Stimulated activated CD4-positive, alpha-beta T cell treated with anti-CD3 and anti-CD28 coated beads, Interleukin-15, amount 100 ng/mL, for 1 hour (primary cell): Measurements from ENCODE around the gene IFT20.
A peak's percentile ranks its signal among the peaks of the same experiment; 100 is the strongest.

ENCODE experiments used
- DNase-seq, 2 donors: peaks; one replicate each; pipeline ENCODE4 v3.0.0-alpha.2; 2020; ENCODE audit warnings: low read depth in 1 of 2, low spot score in 1 of 2

The IFT20 gene, protein sequence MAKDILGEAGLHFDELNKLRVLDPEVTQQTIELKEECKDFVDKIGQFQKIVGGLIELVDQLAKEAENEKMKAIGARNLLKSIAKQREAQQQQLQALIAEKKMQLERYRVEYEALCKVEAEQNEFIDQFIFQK

GRCh38 chr17:28335201-28335958, at the start of gene IFT20, which contains the start of gene TNFAIP1:
TSS of gene IFT20 (minus strand) at chr17:28335472. CDS start at chr17:28331985, 3,487 bp downstream.
TSS of gene TNFAIP1 (plus strand) at chr17:28335761. CDS start at chr17:28339522, 3,761 bp downstream.
- peak; percentile 88 to 94 for DNase-seq

- no peak for DNase-seq
These were observed 49.7 kb upstream of the IFT20 start for GRCh38 chr17:28385037-28385400.

GRCh38 chr17:28384281-28385036, 49.2 kb upstream of the IFT20 start:
- DNase-seq = peak in 1 of 2 donors; percentile 44

DNA sequence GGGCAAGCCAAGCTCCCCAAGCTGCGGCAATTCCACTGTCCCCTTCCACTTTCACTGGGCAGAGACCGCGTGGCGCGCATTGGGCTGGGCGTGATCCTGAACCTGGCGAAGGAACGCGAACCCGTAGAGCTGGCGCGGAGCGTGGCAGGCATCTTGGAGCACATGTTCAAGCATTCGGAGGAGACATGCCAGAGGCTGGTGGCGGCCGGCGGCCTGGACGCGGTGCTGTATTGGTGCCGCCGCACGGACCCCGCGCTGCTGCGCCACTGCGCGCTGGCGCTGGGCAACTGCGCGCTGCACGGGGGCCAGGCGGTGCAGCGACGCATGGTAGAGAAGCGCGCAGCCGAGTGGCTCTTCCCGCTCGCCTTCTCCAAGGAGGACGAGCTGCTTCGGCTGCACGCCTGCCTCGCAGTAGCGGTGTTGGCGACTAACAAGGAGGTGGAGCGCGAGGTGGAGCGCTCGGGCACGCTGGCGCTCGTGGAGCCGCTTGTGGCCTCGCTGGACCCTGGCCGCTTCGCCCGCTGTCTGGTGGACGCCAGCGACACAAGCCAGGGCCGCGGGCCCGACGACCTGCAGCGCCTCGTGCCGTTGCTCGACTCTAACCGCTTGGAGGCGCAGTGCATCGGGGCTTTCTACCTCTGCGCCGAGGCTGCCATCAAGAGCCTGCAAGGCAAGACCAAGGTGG, 46.0 kb upstream of the IFT20 start:
- DNase-seq = no peak

- no peak for DNase-seq
These were observed 44.8 kb upstream of the IFT20 start for GRCh38 chr17:28379814-28380801.

DNA sequence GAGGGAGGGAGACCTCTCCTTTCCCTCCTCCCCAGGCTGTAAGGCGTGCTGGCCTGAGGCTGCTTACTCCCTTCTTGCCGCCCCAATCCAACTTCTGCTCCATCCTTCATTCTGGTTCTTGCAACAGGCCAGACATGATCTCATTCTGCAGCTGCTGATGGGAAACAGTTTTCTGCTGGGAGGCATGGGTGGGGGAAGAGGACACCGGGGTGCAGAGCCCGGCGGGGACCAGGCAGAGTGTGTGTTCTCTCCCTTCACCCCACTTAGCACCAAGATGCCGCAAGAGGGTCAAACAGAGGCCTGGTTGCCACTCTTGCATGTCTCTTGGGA, 37.6 kb upstream of the IFT20 start:
- no peak for DNase-seq

DNA sequence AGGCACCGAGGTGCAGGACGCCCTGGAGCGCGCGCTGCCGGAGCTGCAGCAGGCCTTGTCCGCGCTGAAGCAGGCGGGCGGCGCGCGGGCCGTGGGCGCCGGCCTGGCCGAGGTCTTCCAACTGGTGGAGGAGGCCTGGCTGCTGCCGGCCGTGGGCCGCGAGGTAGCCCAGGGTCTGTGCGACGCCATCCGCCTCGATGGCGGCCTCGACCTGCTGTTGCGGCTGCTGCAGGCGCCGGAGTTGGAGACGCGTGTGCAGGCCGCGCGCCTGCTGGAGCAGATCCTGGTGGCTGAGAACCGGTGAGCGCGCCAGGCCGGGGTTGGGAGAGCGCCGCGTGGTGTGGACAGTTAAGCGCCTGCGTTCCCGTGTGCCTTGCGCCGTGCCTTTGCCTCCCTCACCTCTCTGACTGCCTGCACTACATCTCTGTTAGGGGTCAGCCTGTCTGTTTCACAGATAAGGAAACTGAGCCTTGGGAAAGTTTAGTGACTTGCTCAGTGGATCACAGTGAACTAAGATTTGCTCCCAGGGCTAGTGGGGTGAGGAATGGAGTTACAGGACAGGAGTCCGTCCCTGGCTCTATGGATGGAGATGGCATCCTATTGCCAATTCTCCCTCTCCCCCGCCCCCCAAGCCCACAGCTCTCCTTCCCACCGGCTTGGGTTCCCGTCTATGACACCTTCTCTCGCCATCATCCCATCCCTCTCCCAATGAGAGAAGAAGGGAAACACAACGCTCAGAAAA, 37.1 kb upstream of the IFT20 start:
- DNase-seq = no peak

GRCh38 chr17:28371245-28372202, 36.3 kb upstream of the IFT20 start, which contains the start of gene SARM1:
TSS of gene SARM1 (plus strand) at chr17:28371694. CDS start at chr17:28372033, 339 bp downstream.
- DNase-seq = peak; percentile 58 to 73

GRCh38 chr17:28370744-28371103, 35.5 kb upstream of the IFT20 start:
- DNase-seq = no peak

GRCh38 chr17:28370035-28370743, 34.9 kb upstream of the IFT20 start, which contains the start of gene VTN:
TSS of gene VTN (minus strand) at chr17:28370307. CDS start at chr17:28370203, 104 bp downstream.
- no peak for DNase-seq

GRCh38 chr17:28369684-28370034, 34.4 kb upstream of the IFT20 start:
- no peak for DNase-seq

DNA sequence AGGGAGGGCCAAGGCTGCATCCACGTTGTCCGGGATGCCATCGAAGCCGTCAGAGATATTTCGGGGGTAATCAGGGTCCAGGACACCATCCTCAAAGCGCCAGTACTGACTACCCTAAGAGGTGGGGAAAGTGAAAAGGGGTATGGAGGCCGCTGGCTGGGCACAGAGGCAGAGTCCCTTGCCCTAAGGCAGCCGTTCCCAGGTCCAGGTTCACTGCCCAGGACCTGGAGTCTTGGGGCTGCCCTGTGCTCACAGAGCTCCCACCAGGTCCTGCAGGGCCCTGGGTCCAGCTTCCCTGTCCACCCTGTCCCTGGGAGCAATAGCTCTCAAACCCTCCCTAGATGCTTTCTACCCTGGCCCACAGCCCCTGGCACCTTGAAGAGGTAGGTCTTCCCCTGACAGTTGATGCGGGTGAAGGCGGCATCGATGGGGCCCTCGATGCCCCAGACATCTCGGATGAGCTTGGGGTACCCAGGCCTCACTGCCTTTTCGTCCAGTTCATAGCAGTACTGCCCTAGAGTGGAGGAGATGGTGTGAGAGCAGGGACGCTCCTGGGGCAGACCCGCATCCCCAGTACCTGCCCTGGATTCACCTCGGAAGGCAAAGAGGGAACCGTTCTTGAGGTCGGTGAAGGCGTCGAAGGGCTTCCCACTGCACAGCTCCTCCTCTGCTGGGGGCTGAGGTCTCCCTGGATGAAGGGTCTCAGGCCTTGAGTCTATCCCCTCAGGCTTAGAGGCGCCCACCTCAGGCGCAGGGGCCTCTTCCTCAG, 33.8 kb upstream of the IFT20 start:
- no peak for DNase-seq

DNA sequence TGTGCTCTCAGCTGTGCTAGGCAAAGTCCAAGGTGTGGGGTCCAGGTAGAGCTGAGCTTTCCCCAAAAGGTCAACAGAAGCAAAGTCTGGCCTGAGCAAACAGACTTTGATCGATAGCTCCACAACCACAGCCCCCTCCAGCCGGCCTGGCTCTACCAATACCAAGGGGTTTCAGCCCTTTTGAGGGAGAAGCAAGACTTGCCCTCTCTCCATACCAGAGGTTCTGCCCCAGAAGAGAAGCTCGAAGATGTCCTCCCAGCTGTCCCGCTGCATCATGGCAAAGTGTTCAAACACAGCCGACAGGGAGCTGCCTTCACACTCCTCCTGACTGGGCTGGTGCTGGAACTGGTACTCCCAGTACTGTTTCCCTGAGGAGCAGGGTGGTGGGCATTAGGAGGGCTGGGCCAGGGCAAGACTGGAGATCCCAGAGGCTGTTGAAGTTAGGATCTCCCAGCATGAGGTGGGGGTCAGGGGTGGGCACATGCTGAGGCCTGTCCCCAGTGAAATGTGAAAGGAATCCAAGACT, 33.1 kb upstream of the IFT20 start:
- no peak for DNase-seq

DNA sequence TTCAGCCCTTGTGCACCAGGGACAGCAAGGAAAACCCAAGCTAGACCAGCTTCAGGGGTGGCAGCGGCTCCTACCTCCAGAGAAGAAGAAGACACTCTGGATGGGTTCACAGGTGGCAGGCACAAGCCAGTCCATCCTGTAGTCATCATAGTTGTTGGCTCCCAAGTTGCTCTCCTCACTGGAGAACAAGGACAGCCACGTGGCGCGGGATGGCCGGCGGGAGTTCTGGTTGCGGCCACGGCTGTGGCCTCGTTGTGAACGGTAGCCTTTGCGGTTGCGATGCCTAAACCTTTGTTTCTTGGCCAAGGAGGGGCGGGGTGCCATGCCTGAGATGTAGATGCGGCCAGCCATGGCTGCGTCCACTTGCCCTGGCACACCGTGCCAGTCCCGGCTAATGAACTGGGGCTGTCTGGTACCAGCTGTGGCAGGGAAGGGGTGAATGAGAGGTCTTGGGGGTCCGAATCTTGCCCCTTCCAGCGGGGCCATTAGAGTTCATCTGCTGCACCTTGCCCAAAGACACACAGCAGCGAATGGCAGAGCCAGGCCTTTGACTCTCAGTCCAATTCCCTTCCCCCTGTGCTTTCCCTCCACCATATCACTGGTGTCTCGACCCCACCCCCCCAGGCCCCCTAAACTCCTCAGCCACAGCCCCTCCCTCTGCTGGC, 32.5 kb upstream of the IFT20 start:
- DNase-seq = no peak

GRCh38 chr17:28366605-28367004, 31.3 kb upstream of the IFT20 start:
- no peak for DNase-seq

DNA sequence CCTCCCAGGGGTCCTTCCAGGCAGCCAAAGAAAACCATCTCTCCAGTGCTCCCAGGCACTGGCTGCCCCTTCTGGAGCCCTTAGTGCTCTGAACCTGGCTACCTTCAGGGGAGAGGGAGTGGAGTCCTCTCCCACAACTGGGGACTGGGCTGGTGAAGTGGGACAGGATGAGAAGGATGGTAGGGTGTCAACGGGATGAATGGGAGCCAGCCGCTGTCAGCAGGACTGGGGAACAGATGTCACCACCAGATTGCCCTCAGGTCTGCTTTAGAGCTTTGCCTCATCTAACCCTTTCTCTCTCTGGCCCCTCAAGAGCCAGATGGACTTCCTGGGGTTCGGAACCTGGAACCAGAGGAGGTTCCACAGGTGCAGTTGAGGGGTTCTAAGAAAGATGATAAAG, 30.2 kb upstream of the IFT20 start:
- no peak for DNase-seq
